ENCODE results near the gene CEACAM4.
"Not testable (repeated sequence)": the region's sequence is repeated elsewhere in the genome, so short reads cannot be mapped to it uniquely, and the experiment has no call there.

CEACAM4 gene

GRCh38 chr19:41582577-41583182 is 44.2 kb downstream of the CEACAM4 start:
- H3K79me1 ChIP-seq (replicated peaks; ENCODE audit: low read length, poor library complexity, severe bottlenecking); H3K4ac ChIP-seq (ENCODE audit: low read depth in 1 of 2, low read length in 2 of 2); H2BK120ac ChIP-seq (ENCODE audit: low read depth, low read length); H4K91ac ChIP-seq (ENCODE audit: low read length); H3K14ac ChIP-seq (ENCODE audit: low read length in 2 of 2); H3K4me3 ChIP-seq (ENCODE audit: insufficient read depth in 1 of 2, low read depth in 1 of 2, low read length in 2 of 2); H3K4me1 ChIP-seq (ENCODE audit: control insufficient read depth, insufficient read depth, low read depth, low read length); H2BK12ac ChIP-seq (ENCODE audit: low read length in 2 of 2); H3K18ac ChIP-seq (ENCODE audit: low read depth in 1 of 2, low read length in 2 of 2); H3K9ac ChIP-seq (ENCODE audit: low read length); H4K8ac ChIP-seq (ENCODE audit: low read length); H2BK15ac ChIP-seq (ENCODE audit: low read depth, poor library complexity, severe bottlenecking); H3K36me3 ChIP-seq (ENCODE audit: control insufficient read depth in 1 of 2, insufficient read depth in 2 of 2, low read depth in 1 of 2, low read length in 2 of 2); H2BK5ac ChIP-seq (ENCODE audit: low read depth, low read length, poor library complexity, severe bottlenecking); H2AK5ac ChIP-seq (ENCODE audit: low read length, severe bottlenecking); H3K9me3 ChIP-seq (ENCODE audit: control insufficient read depth, low read length); H2AFZ ChIP-seq (ENCODE audit: low read depth, low read length); H3K4me2 ChIP-seq (ENCODE audit: low read length, poor library complexity, severe bottlenecking); H3K23ac ChIP-seq (ENCODE audit: low read length in 2 of 2); DNase-seq; H3K27ac ChIP-seq (ENCODE audit: low read length, poor library complexity, severe bottlenecking): not testable (repeated sequence)
- 85% methylated on average over 1 of the region's 1 CpG for WGBS
- H3K27me3 ChIP-seq (ENCODE audit: control insufficient read depth in 1 of 2, insufficient read depth in 1 of 2, low read length in 2 of 2) = peaks cover 0 to 24% of the 10 kb centered on the region in 2 experiments

GRCh38 chr19:41581068-41581467 is 45.8 kb downstream of the CEACAM4 start:
- not testable (repeated sequence) for H3K14ac ChIP-seq (ENCODE audit: low read length in 2 of 2); H3K4me1 ChIP-seq (ENCODE audit: control insufficient read depth, insufficient read depth, low read depth, low read length); H2AFZ ChIP-seq (ENCODE audit: low read depth, low read length); H2BK5ac ChIP-seq (ENCODE audit: low read depth, low read length, poor library complexity, severe bottlenecking); H2BK120ac ChIP-seq (ENCODE audit: low read depth, low read length); DNase-seq; H4K91ac ChIP-seq (ENCODE audit: low read length); H3K4me2 ChIP-seq (ENCODE audit: low read length, poor library complexity, severe bottlenecking); H3K27ac ChIP-seq (ENCODE audit: low read length, poor library complexity, severe bottlenecking); H3K79me1 ChIP-seq (replicated peaks; ENCODE audit: low read length, poor library complexity, severe bottlenecking); H3K18ac ChIP-seq (ENCODE audit: low read depth in 1 of 2, low read length in 2 of 2); H3K4me3 ChIP-seq (ENCODE audit: insufficient read depth in 1 of 2, low read depth in 1 of 2, low read length in 2 of 2); H3K4ac ChIP-seq (ENCODE audit: low read depth in 1 of 2, low read length in 2 of 2); H3K36me3 ChIP-seq (ENCODE audit: control insufficient read depth in 1 of 2, insufficient read depth in 2 of 2, low read depth in 1 of 2, low read length in 2 of 2); H2AK5ac ChIP-seq (ENCODE audit: low read length, severe bottlenecking); H2BK15ac ChIP-seq (ENCODE audit: low read depth, poor library complexity, severe bottlenecking); H3K9ac ChIP-seq (ENCODE audit: low read length); H3K23ac ChIP-seq (ENCODE audit: low read length in 2 of 2); H4K8ac ChIP-seq (ENCODE audit: low read length); H2BK12ac ChIP-seq (ENCODE audit: low read length in 2 of 2); H3K9me3 ChIP-seq (ENCODE audit: control insufficient read depth, low read length)
- H3K27me3 ChIP-seq (ENCODE audit: control insufficient read depth in 1 of 2, insufficient read depth in 1 of 2, low read length in 2 of 2) = peaks cover 10 to 39% of the 10 kb centered on the region in 2 experiments
- 62% methylated on average over 2 of the region's 4 CpGs for WGBS

- Histone ChIP-seq H3K4me1 (ENCODE audit: control insufficient read depth, insufficient read depth, low read depth, low read length) (no peaks in the 10 kb centered on the region), H3K36me3 (ENCODE audit: control insufficient read depth in 1 of 2, insufficient read depth in 2 of 2, low read depth in 1 of 2, low read length in 2 of 2) (no peaks in the 10 kb centered on the region), H4K91ac (ENCODE audit: low read length) (no peak overlapping the region), H3K27ac (ENCODE audit: low read length, poor library complexity, severe bottlenecking) (no peak overlapping the region), H2BK5ac (ENCODE audit: low read depth, low read length, poor library complexity, severe bottlenecking) (no peak overlapping the region), H2AFZ (ENCODE audit: low read depth, low read length) (no peak overlapping the region), H4K8ac (ENCODE audit: low read length) (no peak overlapping the region), H3K23ac (ENCODE audit: low read length in 2 of 2) (no peak overlapping the region), H3K27me3 (ENCODE audit: control insufficient read depth in 1 of 2, insufficient read depth in 1 of 2, low read length in 2 of 2) (peaks cover 15 to 57% of the 10 kb centered on the region in 2 experiments), H3K18ac (ENCODE audit: low read depth in 1 of 2, low read length in 2 of 2) (no peak overlapping the region), H3K4ac (ENCODE audit: low read depth in 1 of 2, low read length in 2 of 2) (no peak overlapping the region), H2AK5ac (ENCODE audit: low read length, severe bottlenecking) (no peak overlapping the region), H2BK15ac (ENCODE audit: low read depth, poor library complexity, severe bottlenecking) (no peak overlapping the region), H3K4me2 (ENCODE audit: low read length, poor library complexity, severe bottlenecking) (no peak overlapping the region), H3K4me3 (ENCODE audit: insufficient read depth in 1 of 2, low read depth in 1 of 2, low read length in 2 of 2) (no peak overlapping the region), H3K9ac (ENCODE audit: low read length) (no peak overlapping the region), H2BK12ac (ENCODE audit: low read length in 2 of 2) (no peak overlapping the region), H3K9me3 (ENCODE audit: control insufficient read depth, low read length) (no peaks in the 10 kb centered on the region), H2BK120ac (ENCODE audit: low read depth, low read length) (no peak overlapping the region), H3K79me1 (replicated peaks; ENCODE audit: low read length, poor library complexity, severe bottlenecking) (no peaks in the 10 kb centered on the region), H3K14ac (ENCODE audit: low read length in 2 of 2) (no peak overlapping the region)
- no peak for DNase-seq
- 44% methylated on average over 2 of the region's 2 CpGs for WGBS
Observed at GRCh38 chr19:41578886-41579285, 48.0 kb downstream of the CEACAM4 start.

- no peak overlapping the region for H2BK15ac ChIP-seq (ENCODE audit: low read depth, poor library complexity, severe bottlenecking)
- 70% methylated on average over 2 of the region's 2 CpGs for WGBS
- H2BK12ac ChIP-seq (ENCODE audit: low read length in 2 of 2) = no peak overlapping the region
- H3K4me3 ChIP-seq (ENCODE audit: insufficient read depth in 1 of 2, low read depth in 1 of 2, low read length in 2 of 2) = no peak overlapping the region
- no peak overlapping the region for H3K9ac ChIP-seq (ENCODE audit: low read length)
- no peak overlapping the region for H3K14ac ChIP-seq (ENCODE audit: low read length in 2 of 2)
- H3K79me1 ChIP-seq (replicated peaks; ENCODE audit: low read length, poor library complexity, severe bottlenecking) = no peaks in the 10 kb centered on the region
- DNase-seq = no peak
- no peak overlapping the region for H3K4ac ChIP-seq (ENCODE audit: low read depth in 1 of 2, low read length in 2 of 2)
- no peak overlapping the region for H2AK5ac ChIP-seq (ENCODE audit: low read length, severe bottlenecking)
- H3K23ac ChIP-seq (ENCODE audit: low read length in 2 of 2) = no peak overlapping the region
- no peak overlapping the region for H3K18ac ChIP-seq (ENCODE audit: low read depth in 1 of 2, low read length in 2 of 2)
- H2BK5ac ChIP-seq (ENCODE audit: low read depth, low read length, poor library complexity, severe bottlenecking) = no peak overlapping the region
- no peaks in the 10 kb centered on the region for H3K9me3 ChIP-seq (ENCODE audit: control insufficient read depth, low read length)
- H3K27me3 ChIP-seq (ENCODE audit: control insufficient read depth in 1 of 2, insufficient read depth in 1 of 2, low read length in 2 of 2) = peaks cover 20 to 68% of the 10 kb centered on the region in 2 experiments
- no peak overlapping the region for H3K27ac ChIP-seq (ENCODE audit: low read length, poor library complexity, severe bottlenecking)
- no peak overlapping the region for H4K8ac ChIP-seq (ENCODE audit: low read length)
- no peak overlapping the region for H4K91ac ChIP-seq (ENCODE audit: low read length)
- H3K36me3 ChIP-seq (ENCODE audit: control insufficient read depth in 1 of 2, insufficient read depth in 2 of 2, low read depth in 1 of 2, low read length in 2 of 2) = no peaks in the 10 kb centered on the region
- H2AFZ ChIP-seq (ENCODE audit: low read depth, low read length) = no peak overlapping the region
- H3K4me2 ChIP-seq (ENCODE audit: low read length, poor library complexity, severe bottlenecking) = no peak overlapping the region
- no peaks in the 10 kb centered on the region for H3K4me1 ChIP-seq (ENCODE audit: control insufficient read depth, insufficient read depth, low read depth, low read length)
- no peak overlapping the region for H2BK120ac ChIP-seq (ENCODE audit: low read depth, low read length)
Observed at GRCh38 chr19:41577833-41578232, 49.0 kb downstream of the CEACAM4 start.
